Fibroblast of gingiva (primary cell): ENCODE data around the gene CTU2.

ENCODE experiments used
- DNase-seq: peaks from one replicate; pipeline ENCODE4 v3.0.0-alpha.2; 2011; ENCODE audit warnings: low read depth

Gene CTU2

GRCh38 chr16:88681709-88682451, 24.4 kb upstream of the CTU2 start:
- DNase-seq: no peak

- DNase-seq: no peak
Observed at GRCh38 chr16:88684569-88685155, 21.6 kb upstream of the CTU2 start.

GRCh38 chr16:88685156-88686061, 20.9 kb upstream of the CTU2 start:
- DNase-seq: peak; percentile 46

GRCh38 chr16:88686062-88686438, 20.3 kb upstream of the CTU2 start:
- DNase-seq: no peak

- DNase-seq: peak; percentile 22
Observed at GRCh38 chr16:88686439-88687253, 19.7 kb upstream of the CTU2 start, which contains the start of gene SNAI3. TSS of gene SNAI3 (minus strand) at chr16:88686507. CDS start at chr16:88686406, 101 bp downstream.

GRCh38 chr16:88687254-88687576, 19.1 kb upstream of the CTU2 start:
- DNase-seq: no peak

GRCh38 chr16:88687676-88688012, 18.7 kb upstream of the CTU2 start:
- DNase-seq: no peak

GRCh38 chr16:88688013-88688778, 18.1 kb upstream of the CTU2 start:
- DNase-seq: no peak

- no peak for DNase-seq
Observed at GRCh38 chr16:88690341-88691128, 15.8 kb upstream of the CTU2 start.

GRCh38 chr16:88691129-88691813, 15.0 kb upstream of the CTU2 start:
- no peak for DNase-seq

- no peak for DNase-seq
Observed at GRCh38 chr16:88691924-88692560, 14.3 kb upstream of the CTU2 start.

GRCh38 chr16:88692861-88693260, 13.4 kb upstream of the CTU2 start:
- no peak for DNase-seq

- DNase-seq: no peak
Observed at GRCh38 chr16:88693420-88694177, 12.7 kb upstream of the CTU2 start.

- DNase-seq: no peak
Observed at GRCh38 chr16:88694221-88695087, 11.8 kb upstream of the CTU2 start.

- no peak for DNase-seq
Observed at GRCh38 chr16:88695218-88695617, 11.1 kb upstream of the CTU2 start.

- no peak for DNase-seq
Observed at GRCh38 chr16:88695753-88696152, 10.6 kb upstream of the CTU2 start.

GRCh38 chr16:88696441-88696840, 9.9 kb upstream of the CTU2 start:
- no peak for DNase-seq
